Islet precursor cell (in vitro differentiated cells): ENCODE results near the gene MUC2.

Experiments used
- DNase-seq: peaks from one replicate; pipeline ENCODE4 v3.0.0-alpha.2; 2018

MUC2 gene

DNA sequence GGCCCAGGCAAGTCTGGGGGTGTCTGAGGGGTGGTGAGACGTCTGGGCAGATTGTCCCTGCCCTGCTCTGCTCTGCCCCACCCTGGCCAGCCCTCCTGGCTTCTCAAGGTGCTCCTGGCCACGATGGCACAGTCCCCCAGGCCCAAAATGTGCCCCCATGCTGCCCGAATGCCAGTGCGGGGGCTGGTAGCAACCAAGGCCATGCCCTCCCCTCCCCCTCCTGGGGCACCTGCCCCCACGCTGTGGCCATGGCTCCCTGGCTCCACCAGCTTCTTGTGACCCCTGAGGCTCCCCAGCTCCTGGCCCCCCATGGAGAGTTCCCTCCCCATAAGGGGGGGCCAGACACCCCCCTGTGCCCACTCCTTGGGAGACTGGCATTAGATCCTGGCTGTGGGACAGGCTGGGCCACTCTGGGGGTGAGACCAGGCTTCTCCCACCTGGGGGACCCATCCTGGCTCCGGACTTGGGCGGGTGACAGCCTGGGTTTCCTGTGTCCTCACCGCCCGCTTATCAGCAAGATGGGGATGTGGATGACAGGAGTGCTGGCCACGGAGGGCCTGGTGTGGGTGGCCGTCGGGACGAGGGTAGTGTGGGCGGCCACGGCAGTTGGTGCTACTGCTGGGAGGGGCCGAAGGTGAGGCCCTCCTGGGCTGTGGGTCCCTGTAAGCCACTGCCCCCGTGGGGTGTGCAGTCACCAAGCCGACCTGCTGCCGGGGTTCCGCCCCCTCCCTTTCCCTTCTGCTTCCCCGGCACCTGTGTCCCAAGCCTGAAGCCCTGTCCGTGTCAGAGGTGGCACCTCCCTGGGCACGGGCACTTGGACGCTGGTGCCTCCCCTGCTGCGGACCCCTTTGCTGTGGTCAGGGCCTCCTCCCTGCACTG lies 22.3 kb upstream of the MUC2 start:
- no peak for DNase-seq

DNA sequence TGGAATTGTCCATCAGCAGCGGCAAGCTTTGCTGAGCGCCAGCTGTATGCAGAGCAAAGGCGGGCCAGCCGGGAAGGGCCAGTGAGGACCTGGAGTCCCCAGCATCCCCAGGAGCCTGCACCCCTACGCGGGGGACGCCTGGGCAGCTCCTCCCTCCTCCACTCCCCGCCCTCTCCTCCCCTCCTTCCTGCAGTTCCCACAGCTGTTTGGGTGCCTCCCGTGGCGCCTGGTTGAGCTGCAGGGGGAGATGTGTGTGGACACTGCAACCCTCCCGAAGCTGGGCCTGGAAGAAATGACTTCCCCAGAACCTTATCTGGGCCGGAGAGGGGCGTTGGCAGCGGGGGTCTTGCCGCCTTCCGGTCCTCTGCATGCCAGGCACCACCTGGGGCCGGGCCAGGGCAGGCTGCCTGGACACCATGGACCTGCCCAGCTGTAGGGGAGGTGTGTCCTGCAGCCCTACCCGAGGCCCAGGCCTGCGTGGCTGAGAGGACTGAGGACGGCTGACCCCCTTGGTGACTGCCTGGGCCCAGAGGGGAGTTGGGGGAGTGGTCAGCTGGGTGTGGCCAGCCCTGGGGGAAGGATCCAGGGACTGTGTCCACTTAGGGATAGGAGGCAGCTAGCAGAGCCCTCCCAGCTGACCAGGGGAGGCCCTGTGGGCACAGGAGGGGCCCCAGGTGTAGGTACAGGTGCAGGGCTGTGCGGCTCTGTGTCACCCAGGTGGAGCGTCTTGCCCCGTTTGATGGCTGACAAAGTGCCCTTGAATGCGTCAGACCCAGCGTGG lies 21.4 kb upstream of the MUC2 start:
- DNase-seq: no peak

DNA sequence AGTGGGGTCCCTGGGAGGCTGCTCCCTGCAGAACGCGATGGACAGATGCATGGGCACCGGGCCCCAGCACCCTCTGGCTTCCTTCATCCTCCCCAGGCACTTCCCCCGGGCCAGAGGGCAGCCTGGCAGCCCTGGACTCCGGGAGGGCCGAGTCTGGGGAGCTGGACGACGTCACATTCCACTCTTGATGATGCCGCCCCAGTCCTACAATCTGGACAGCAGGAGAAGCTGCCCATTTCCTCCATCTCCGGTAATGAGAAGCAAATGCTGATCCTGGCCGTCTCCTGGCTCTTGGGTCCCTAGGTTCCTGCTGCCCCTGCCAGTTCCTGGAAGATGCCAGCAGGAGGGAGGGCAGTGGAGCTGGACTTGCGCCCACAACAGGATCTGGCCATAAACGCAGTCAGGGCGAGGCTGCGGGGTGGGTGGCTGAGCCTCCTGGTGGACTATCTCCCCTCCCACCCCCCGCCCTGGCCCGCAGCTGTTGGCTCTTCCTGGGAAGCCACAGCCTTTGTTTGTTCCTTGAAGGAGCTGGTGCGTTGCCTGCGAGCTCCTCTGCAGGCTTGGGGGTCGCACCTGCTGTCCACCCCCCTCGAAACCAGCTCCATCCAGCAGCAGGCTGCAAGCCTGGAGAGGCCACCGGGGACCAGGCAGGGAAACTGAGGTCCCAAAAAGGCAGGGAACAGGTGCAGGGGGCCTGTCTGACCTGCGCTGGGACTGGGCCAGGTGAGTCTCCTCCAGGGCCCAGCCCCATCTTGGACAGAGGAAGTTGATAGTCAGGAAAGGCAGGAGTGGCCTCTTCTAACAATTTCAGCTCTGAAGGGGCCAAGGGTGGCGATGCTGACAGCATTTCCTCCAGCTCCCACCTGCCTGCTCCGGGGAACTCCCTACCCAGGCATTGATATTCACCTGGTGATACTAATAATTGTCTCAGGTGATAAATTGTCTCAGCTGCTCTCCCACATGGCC lies 20.2 kb upstream of the MUC2 start:
- DNase-seq: no peak

DNA sequence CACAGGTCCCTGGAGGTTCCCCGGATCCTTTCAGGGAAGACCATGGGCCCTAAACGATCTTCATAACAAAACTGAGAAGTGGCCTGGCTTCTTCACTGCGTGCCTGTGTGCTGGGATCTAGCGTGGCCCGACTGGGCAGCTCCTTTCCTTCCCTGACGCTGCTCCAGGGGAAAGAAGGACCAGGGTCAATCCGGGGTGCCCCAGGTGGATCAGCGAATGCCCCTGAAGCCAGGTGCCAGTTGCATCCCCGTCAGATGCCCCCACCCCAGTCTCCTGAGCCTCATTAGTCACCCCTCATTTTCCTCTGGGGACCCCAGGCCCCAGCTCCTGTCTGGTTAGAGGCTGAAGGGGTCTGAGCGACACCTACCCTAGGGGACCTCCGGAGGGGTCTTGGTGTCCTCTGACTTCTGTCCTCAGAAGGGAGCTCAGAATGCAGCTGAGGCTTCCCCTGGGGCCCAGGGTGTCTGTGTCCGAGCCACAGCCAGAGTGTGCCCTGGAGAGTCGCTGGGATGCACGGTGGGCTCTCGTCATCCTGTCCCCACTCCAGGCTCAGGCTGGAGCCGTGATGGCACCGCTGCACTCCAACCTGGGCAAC lies 19.5 kb upstream of the MUC2 start:
- no peak for DNase-seq

DNA sequence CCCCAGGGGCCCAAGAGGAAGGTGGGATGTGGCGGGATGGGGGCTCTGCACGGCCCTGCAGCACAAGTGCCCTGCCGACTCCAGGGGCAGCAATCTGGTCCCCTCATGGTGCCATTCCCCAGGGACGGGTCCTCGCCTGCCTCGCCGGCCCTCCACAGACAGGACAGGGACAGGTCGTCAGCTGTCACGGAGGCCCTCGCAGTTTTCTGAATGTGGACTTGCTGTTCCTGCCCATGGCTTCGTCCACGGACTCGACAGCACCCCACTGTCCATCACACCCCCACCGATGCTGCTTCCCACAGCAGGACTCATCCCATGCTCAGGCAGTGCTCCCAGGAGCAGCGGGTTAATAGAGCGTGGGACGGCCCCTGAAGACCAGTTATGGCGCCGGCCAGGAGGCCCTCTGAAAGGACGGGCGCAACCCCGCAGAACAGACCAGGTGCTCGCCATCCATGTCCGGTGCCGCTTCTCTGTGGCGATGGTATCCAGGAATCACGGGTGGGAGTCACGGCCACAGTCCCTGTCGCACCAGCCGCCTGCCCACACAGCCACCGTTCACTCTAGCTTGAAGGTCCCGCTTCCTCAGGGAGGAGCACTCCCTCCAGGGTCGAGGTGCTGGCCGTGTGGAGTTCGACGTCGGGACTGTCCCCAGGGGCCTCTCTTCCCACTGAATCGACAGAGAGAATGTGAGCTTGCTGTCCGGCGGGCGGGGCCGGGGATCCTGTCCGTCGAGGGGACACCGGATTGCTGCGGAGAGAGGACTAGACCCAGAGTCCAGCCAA lies 18.5 kb upstream of the MUC2 start:
- no peak for DNase-seq

DNA sequence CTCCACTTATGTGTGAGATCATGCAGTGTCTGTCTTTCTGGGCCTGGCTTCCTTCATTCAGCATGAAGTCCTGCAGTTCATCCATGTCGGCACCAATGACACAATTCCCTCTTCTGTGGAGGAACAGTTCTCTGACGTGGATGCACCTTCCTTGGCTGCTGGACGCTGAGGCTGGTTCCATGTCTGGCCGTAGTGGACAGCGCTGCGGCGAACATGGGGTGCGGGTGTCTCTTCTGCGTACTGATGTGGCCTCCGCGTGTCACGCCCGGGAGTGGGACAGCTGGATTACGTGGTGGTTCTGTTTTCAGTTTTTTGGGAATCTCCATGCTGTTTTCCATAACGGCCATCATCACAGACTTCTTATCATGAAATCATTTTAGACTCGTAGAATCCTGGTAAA lies 16.9 kb upstream of the MUC2 start:
- DNase-seq: no peak

DNA sequence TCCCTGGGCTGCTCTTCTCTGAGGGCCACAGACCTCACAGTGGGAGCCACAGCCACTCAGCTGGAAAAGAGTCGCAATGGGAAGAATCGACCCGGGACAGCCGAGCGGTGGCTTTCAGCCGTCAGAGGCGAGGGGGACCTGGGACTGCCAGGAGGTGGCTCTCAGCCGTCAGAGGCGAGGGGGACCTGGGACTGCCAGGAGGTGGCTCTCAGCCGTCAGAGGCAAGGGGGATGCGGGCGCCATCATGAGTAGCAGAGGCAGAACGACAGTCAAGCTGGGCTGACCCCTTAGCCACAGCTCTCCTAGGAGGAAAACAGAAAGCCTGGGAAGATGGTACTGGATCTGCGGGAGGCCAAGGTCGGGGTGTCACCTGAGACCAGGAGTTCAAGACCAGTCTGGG lies 14.9 kb upstream of the MUC2 start:
- no peak for DNase-seq

DNA sequence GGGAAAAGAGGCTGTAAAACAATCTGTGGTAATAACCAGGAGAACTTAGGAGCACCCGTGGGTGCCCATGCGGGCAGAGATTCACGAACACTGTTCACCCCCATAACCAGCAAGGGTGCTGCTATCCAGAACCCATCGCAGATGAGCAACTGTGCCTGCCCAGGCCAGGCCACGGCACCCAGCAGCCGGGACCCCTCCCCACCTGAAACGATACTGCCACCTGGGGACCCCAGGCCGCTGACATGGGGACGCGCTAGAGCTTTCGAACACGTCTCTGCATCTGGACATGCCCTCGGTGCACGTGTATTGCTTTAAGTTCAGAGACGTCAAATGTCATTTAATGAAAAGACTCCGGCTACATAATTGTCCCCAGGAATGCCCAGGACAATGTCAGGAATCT lies 14.3 kb upstream of the MUC2 start:
- no peak for DNase-seq

DNA sequence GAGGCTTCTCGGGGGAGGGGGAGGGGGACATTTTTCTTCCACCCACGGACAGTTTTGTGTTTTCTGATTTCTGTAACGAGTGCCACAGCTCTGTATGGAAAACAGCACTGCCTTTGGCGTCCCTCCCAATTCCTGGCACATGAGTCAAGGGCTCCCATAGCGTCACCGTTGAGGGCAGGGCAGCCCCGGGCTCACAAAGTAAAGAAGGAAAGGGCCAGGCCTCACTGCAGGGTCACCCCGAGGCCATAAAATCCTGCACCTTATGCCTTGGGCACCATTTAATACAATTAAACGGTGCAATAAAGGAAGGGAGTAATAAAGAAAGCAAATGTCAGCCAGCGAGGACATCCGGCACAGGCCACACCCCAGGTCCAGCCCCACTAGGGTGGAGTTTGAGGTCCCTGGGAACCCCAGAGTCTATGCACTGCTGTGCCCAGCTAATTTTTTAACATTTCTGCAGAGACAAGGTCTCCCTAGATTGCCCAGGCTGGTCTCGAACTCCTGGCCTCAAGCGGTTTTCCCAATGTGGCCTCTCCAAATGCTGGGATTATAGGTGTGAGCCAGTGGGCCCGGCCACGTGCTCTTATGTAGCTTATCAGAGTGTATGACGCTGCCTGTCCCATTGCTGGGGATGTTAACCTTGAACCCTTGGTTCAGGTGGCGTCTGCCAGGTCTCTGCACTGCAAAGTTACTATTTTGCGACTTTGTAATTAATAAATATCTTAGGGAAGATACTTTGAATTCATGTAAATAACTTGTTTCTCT lies 13.6 kb upstream of the MUC2 start:
- no peak for DNase-seq

DNA sequence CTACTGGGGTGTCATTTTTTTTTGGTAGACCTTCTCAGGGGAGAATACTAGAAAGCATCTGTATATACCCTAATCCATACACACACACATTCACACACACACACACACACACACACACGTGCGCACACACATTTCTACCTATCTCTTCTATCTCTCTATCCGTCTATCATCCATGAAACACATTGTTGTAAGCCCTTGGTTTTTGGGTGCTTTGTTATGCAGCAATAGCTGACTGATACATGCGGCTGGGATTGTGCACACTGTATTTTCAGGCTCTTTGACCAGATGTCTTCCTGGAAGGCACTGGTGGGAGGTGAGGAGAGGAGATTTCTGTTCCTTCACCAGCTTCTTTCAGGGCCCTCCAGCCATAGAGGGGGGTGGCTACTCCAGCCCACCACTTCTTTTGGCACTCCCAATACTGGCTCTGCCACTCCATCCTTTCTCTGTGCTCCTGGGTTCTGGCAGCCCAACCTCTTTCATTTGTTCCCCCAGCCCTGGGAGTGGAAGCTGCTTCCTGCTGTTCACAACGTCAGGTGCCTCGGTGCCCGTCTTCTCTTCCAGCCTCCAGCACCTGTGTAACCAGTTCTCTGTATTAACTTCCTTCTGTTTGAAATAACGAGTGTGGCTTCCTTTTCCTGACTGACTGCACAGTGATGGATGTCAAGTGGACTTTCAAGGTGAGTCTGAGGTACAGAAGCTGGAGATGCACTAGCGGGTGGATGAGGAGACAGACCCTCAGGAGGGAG lies 12.4 kb upstream of the MUC2 start:
- DNase-seq: no peak

DNA sequence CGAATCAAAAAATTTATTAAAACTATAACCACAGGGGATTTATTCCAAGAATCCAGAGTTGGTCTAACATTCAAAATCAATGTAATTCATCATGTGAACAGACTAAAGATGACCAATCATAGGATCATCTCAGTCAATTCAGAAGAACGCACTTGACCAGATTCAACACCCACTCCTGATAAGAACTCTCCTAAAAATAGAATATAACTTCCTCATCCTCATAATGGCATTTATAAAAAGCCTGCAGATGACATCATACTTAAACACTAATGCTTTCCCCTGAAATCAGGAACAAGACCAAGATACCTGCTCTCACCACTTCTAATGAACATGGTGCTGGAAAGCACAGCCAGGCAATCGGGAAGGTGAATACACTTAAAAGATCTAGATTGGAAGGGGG lies 10.5 kb upstream of the MUC2 start:
- no peak for DNase-seq

DNA sequence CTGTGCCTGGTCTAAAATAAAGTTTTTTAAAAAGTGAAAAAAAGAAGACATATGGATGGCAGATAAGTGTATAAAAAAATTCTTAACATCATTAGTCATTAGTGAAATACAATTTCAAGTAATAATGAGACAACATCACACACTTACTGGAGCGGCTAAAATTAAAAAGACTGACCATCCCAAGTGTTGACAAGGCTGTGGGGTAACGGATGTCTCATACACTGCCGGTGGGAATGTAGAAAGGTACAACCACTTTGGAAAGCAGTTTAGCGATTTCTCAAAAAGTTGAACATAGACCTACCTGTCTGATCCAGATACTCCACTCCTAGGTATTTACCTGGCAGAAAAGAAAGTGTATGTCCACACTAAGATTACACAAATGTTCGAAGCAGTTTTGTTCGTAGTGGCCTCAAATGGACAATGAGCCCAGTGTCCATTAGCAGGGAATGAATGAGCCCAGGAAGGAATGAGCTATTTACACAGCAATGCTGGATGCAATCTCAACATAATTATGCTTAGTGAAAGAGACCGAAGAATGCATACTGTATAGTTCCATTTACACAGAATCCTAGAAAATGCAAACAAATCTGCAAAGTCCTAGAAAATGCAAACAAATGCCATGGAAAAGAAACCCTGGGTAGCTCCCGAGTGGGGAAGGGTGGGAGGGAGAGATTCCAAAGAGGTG lies 6.7 kb upstream of the MUC2 start:
- no peak for DNase-seq

DNA sequence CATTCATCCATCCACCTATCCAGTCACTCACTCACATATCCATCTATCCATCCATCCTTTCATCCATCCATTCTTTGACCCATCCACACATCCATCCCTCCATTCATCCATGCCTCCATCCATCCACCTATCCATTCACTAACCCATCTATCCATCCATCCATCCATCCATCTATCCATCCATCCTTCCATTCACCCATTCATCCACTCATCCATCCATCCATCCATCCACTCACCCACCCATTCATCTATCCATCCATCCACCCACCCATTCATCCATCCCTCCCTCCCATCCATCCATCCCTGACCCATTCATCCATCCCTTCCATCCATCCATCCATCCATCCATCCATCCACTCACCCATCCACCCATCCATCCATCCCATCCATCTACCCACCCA lies 4.9 kb upstream of the MUC2 start:
- no peak for DNase-seq

DNA sequence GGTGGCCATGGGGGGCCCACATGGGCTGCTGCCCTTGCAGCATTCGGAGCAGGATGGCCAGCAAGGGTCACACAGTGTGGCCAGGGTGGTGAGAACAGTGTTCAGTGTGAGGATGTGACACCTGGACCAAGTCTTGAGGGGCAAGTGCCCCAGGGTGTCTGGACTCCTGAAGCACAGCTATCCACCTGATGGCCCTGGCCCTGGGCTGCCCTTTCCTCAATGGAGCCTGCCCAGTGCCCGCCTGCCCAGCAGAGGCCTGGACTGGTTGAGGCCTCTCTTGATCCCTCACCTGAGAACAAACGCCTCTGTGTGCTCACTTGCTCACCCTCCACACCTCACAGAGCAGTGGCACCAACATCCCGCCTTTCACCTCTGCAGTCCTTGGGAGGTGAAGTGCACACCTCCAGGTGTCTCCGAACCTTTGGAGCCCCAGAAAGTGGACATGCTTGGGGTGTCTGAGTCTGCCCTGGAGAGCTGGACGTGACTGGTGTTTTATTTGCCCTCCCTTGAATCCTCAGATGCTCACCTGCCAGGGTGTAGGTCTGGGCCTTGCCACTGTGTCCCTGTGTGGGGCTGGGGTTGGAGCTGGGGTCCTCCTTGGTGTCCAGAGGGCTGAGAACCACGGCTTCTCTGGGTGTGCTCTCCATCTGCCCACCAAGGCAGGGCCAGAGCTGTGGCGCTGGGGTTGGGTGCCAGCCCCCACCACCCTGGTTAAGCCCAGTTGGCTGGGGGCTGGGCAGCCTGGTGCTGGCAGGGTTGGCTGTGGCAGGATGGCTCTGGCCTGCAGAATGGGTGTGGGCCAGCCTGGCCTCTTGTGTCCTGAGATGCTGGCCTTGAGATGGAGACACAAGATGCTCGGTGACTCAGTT lies 3.8 kb upstream of the MUC2 start:
- DNase-seq: no peak

DNA sequence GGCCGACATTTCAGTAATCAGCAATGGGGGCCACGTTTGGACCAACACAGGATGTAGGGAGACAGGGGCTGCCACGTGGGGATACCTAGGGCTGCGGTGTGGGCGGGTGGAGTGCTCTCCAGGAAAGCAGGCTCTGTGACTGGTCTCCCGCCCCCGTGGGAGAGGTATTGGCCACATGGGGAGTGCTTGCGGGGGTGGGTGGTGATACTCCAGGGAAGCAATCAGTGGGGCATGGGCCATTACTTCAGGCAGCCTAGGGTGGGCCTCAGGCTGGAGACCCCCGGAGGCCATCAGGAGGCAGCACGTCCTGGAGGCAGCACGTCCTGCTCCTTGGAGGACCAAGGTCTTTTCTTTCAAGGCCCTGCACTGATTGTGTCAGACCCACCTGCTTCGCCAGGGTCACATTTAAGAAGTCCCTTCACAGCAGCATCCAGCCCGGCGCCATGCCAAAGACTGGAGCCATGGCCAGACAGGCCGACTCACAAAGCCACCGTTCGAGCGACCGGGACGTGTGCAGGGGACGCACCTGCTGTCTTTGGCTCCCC lies 3.0 kb upstream of the MUC2 start:
- no peak for DNase-seq

DNA sequence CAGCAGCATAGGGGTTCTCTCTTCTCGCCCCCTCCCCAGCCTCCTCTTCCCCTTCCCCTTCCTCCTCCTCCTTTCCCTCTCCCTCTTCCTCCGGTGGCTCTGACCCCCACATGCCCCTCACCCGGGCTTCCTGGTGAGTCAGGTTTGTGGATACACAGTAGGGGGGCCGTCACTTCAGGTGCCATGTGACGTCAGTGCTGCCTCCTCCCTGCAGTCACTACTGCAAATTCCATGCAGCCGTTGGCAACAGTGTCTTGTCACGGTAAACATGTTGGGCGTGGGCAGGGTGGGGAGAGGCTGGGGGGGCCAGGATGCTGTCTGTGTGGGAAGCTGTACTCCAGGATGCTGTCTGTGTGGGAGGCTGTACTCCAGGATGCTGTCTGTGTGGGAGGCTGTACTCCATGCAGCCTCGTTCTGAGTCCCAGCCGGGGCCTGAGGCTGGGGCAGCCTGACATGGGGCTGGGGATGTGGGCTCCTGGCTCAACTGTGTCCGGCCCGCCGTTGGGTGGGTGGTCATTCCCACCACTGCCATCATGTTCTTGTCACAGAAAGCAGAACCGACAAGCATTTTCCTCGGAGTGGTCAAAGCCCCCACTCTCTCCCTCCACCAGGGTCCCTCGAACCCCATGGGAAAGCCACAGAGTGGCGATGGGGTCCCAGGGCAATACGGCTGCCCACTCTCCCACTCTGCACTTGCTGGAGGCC lies 2.4 kb upstream of the MUC2 start:
- no peak for DNase-seq

DNA sequence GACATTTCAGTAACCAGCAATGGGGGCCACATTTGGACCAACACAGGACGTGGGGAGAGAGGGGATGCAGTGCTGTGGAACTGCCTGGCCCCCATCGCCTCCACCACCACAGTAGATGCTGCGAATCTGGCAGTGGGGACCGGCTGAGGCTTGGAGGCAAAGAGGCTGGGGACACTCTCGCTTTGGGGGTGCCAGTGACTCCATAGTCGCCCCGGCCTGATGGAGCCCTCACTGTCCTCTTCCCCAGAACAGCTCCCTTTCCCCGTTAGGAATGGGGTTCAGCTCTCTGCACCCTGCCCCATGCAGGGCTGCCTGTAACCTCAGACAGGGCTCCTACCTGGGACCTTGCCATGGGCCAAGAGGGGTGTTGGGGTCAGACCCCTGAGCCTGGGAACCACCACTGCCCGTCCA lies 1.8 kb upstream of the MUC2 start:
- DNase-seq: no peak

DNA sequence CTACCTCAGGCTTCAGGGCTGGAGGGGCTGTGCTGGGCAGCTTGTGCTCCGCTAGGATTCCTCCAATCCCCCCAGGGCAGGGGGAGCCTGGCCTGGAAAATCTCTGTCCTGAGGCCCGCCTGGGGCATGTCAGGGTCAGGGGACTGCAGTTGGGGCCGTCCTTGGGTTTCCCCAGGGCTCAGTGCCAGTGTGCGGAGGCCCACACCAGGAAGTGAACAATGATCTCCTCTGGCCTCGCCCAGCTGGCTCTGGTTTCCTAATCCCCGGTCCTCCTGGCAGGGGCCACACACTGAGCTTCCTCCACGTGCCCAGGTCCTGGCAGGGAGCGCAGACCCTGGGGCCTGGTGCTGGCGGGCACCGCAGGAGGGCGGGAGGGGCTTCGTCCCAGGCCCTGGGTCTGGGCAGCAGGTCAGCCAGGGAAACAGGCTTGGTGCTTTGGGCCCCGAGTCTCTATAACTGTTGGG lies 1.4 kb upstream of the MUC2 start:
- no peak for DNase-seq
